PC-3 (cell line): Measurements from ENCODE around the gene TCP11. TPM values are rescaled to one million over a fixed set of nuclear protein-coding genes. Genes with fewer than 3 reads are reported as not detected.

Experiments
- ATAC-seq: fragments of 200-7000 bp; cut with Tn5 transposase; 2 replicates; pipeline ENCODE4 v1.9.1; 2020; ENCODE audit warnings: mild to moderate bottlenecking, moderate library complexity
- BruUV-seq: library from RNA; stranded (reverse); fragments of 400-500 nt; replicated peaks from 2 replicates; lab custom pipeline; 2021; lab: Mats Ljungman, UMichigan
- CTCF ChIA-PET: fragments of 300-600 bp; sonication (Branson Sonifier 250); formaldehyde crosslinking; loops from one replicate; lab custom pipeline; 2022; ENCODE audit warnings: antibody characterized with exemption; lab: Charles Lee
- POLR2A ChIA-PET: fragments of 300-600 bp; sonication (Branson Sonifier 250); formaldehyde crosslinking; loops from one replicate; lab custom pipeline; 2022; ENCODE audit warnings: antibody characterized with exemption; ENCODE audit not compliant: unreplicated experiment; lab: Charles Lee
- DNase-seq: peaks from one replicate; pipeline ENCODE4 v3.0.0-alpha.2; 2015
- H2AFZ ChIP-seq: fragments of 300-600 bp; sonication (generic); 2 replicates; pipeline ENCODE4 v1.6.0; 2016; ENCODE audit warnings: antibody characterized with exemption, low read length
- H3F3A ChIP-seq: fragments of 300-600 bp; sonication (generic); one replicate; pipeline ENCODE4 v1.6.0; 2017; ENCODE audit warnings: antibody characterized with exemption, low read length, control low read depth, mild to moderate bottlenecking; ENCODE audit not compliant: unreplicated experiment
- H3K27ac ChIP-seq: fragments of 300-600 bp; sonication (generic); 2 replicates; pipeline ENCODE4 v1.5.1; 2016; ENCODE audit warnings: mild to moderate bottlenecking, low read length
- H3K27me3 ChIP-seq: fragments of 300-600 bp; sonication (generic); 2 replicates; pipeline ENCODE4 v1.6.1; 2016; ENCODE audit warnings: low read length, mixed read lengths
- H3K36me3 ChIP-seq: fragments of 300-600 bp; sonication (generic); 2 replicates; pipeline ENCODE4 v1.6.1; 2016; ENCODE audit warnings: low read depth, mixed run types, low read length, mixed read lengths
- H3K4me1 ChIP-seq: fragments of 300-600 bp; sonication (generic); 2 replicates; pipeline ENCODE4 v1.5.1; 2016; ENCODE audit warnings: low read length; ENCODE audit not compliant: insufficient read depth
- H3K4me2 ChIP-seq: fragments of 300-600 bp; sonication (generic); 2 replicates; pipeline ENCODE4 v1.6.0; 2016; ENCODE audit warnings: low read length
- H3K4me3 ChIP-seq: fragments of 300-600 bp; sonication (generic); 2 replicates; pipeline ENCODE4 v1.5.1; 2016; ENCODE audit warnings: mild to moderate bottlenecking, low read length, mixed read lengths
- H3K79me2 ChIP-seq: fragments of 300-600 bp; sonication (generic); 2 replicates; pipeline ENCODE4 v1.6.1; 2017; ENCODE audit warnings: low read length, mixed read lengths
- H3K9ac ChIP-seq: fragments of 300-600 bp; sonication (generic); 2 replicates; pipeline ENCODE4 v1.6.0; 2016; ENCODE audit warnings: mild to moderate bottlenecking, low read length
- H3K9me2 ChIP-seq: fragments of 300-600 bp; sonication (generic); replicated peaks from 2 replicates; pipeline ENCODE4 v1.6.1; 2016; ENCODE audit warnings: mixed run types, low read length, mixed read lengths
- H3K9me3 ChIP-seq: fragments of 300-600 bp; sonication (generic); 2 replicates; pipeline ENCODE4 v1.6.1; 2016; ENCODE audit warnings: low read length, mixed read lengths
- H4K20me1 ChIP-seq: fragments of 300-600 bp; sonication (generic); 2 replicates; pipeline ENCODE4 v1.6.1; 2016; ENCODE audit warnings: low read length, mixed read lengths
- EZH2 ChIP-seq: fragments of 300-600 bp; sonication (generic); IDR thresholded peaks from one replicate; pipeline ENCODE4 v1.6.1; 2017; ENCODE audit warnings: antibody characterized with exemption, mild to moderate bottlenecking, low read length; ENCODE audit not compliant: unreplicated experiment
- EZH2phosphoT487 ChIP-seq: fragments of 300-600 bp; sonication (generic); IDR thresholded peaks from 2 replicates; pipeline ENCODE4 v1.6.1; 2018; ENCODE audit warnings: mild to moderate bottlenecking, antibody characterized with exemption, low read length, borderline replicate concordance
- intact Hi-C: fragments of 100-400 bp; cut with micrococcal nuclease; formaldehyde crosslinking; loops from 2 replicates; pipeline ENCODE4 v1.9.0; 2023
- total RNA-seq: library from RNA; depleted of rRNA; stranded (reverse); fragments of >200 nt; gene quantifications from 2 replicates; pipeline ENCODE4 v1.2.3, GENCODE V29; 2014
- TF ChIP-seq, protein P1 (sequence below): fragments of 300-600 bp; sonication (generic); conservative IDR thresholded peaks from 2 replicates; pipeline ENCODE4 v1.5.1; 2017; ENCODE audit warnings: antibody characterized with exemption, low read depth, mild to moderate bottlenecking, low read length

Gene TCP11
- total RNA-seq, 1 experiment from 2014 or later: 1.3 TPM

DNA sequence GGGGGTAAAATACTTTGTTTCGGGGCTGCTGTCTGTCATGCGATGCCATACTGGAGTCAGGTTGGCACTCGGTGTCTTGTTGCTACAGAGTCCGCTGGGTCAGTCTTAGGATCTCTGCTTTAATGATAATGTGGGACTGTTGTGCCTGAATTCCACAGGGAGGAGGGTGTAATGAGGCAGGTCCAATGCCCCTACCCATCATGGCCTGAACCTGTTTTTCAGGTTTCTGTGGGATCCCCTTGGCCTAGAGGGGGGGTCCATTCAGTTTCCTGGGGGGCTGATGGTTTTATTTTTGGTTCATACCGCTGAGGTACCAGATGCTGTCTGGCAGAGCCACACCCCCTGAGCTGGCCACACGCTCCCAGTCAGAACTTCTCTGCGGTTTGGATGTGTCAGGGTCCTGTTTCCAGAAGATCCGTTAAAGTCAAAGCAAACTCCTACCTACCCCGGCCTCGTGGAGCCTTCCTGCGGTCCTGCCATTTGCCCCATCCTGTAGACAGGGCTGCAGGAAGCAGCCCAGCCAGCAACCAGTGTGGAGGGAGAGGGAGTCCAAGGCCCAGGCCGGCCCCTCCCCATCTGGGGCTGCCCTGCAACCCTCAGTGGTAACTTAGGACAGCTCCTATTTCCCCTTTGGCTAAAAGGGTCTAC, 69.7 kb downstream of the TCP11 start:
- BruUV-seq: no TSS peak
- Histone ChIP-seq H3K27me3 (no peaks in the 10 kb centered on the region), H3K36me3 (no peaks in the 10 kb centered on the region), H3K4me1 (no peaks in the 10 kb centered on the region), H3K9me3 (no peaks in the 10 kb centered on the region), H3F3A (no peaks in the 10 kb centered on the region), H4K20me1 (no peaks in the 10 kb centered on the region), H3K4me3 (no peak overlapping the region), H2AFZ (no peak overlapping the region), H3K9ac (no peak overlapping the region), H3K9me2 (no peaks in the 10 kb centered on the region), H3K27ac (no peak overlapping the region), H3K79me2 (no peaks in the 10 kb centered on the region), H3K4me2 (no peak overlapping the region)
- TF ChIP-seq EZH2 (no peak), EZH2phosphoT487 (no peak)
- TF ChIP-seq, protein P1, sequence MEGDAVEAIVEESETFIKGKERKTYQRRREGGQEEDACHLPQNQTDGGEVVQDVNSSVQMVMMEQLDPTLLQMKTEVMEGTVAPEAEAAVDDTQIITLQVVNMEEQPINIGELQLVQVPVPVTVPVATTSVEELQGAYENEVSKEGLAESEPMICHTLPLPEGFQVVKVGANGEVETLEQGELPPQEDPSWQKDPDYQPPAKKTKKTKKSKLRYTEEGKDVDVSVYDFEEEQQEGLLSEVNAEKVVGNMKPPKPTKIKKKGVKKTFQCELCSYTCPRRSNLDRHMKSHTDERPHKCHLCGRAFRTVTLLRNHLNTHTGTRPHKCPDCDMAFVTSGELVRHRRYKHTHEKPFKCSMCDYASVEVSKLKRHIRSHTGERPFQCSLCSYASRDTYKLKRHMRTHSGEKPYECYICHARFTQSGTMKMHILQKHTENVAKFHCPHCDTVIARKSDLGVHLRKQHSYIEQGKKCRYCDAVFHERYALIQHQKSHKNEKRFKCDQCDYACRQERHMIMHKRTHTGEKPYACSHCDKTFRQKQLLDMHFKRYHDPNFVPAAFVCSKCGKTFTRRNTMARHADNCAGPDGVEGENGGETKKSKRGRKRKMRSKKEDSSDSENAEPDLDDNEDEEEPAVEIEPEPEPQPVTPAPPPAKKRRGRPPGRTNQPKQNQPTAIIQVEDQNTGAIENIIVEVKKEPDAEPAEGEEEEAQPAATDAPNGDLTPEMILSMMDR: no peak
- ChIA-PET POLR2A (no interaction called here), CTCF (no interaction called here)
- DNase-seq: no peak
- ATAC-seq: no peak
- intact Hi-C loops: no loop called here

DNA sequence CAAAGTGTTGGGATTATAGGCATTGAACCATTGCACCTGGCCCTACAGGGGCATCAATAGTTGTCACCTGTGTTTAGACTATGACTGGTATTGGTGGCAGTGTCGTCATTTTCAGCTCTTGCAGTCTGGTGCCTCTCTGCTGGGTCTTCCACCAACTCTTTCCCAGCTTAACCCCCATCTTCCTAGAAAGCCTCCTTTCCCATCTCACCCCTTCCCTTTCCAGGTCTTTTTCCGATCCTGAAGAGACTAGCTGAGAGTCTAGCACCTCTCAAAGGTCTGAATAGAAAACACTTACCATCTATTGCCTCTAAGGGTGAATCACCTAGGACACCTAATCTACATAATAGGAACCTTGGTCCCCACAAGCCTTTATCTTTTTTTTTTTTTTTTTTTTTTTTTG, 71.0 kb downstream of the TCP11 start:
- no TSS peak for BruUV-seq
- Histone ChIP-seq H3K4me2 (no peak overlapping the region), H3K27ac (no peak overlapping the region), H3F3A (no peaks in the 10 kb centered on the region), H2AFZ (no peak overlapping the region), H3K9ac (no peak overlapping the region), H3K9me2 (no peaks in the 10 kb centered on the region), H4K20me1 (no peaks in the 10 kb centered on the region), H3K4me3 (no peak overlapping the region), H3K27me3 (no peaks in the 10 kb centered on the region), H3K4me1 (no peaks in the 10 kb centered on the region), H3K9me3 (no peaks in the 10 kb centered on the region), H3K79me2 (no peaks in the 10 kb centered on the region), H3K36me3 (no peaks in the 10 kb centered on the region)
- no peak for DNase-seq
- no peak for ATAC-seq
- ChIA-PET CTCF (interaction anchor here (0.6 kb wide), 1 partner anchor 10 kb away, joined by 3 read pairs; no protein-coding TSS in a partner anchor), POLR2A (no interaction called here)
- TF ChIP-seq EZH2 (no peak), EZH2phosphoT487 (no peak)
- TF ChIP-seq, protein P1: no peak
- intact Hi-C loops: no loop called here

DNA sequence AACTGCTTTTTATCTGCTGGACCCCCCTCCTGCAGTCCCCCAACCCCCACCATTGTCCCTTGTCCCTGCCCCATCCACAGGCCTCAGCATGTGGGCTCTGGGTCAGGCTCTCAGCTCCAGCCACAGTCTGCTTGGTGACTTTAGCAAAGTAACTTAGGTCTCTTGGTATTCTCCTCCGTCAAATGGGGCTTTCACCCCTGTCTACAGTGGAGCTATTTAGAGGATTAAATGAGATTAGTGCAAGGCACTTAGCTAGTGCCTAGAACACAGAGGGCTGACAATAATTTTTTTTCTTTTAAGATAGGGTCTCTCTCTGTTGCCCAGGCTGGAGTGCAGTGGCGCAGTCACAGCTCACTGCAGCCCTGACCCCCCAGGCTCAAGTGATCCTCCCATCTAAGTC, 71.9 kb downstream of the TCP11 start:
- TF ChIP-seq EZH2 (no peak), EZH2phosphoT487 (no peak)
- intact Hi-C loops: no loop called here
- H3K4me1 ChIP-seq: no peaks in the 10 kb centered on the region
- H3K36me3 ChIP-seq: no peaks in the 10 kb centered on the region
- ChIA-PET CTCF (no interaction called here), POLR2A (no interaction called here)
- H3K27ac ChIP-seq: no peak overlapping the region
- H2AFZ ChIP-seq: no peak overlapping the region
- H3K4me2 ChIP-seq: no peak overlapping the region
- no peaks in the 10 kb centered on the region for H3K79me2 ChIP-seq
- H3K4me3 ChIP-seq: no peak overlapping the region
- no peaks in the 10 kb centered on the region for H3K27me3 ChIP-seq
- no peaks in the 10 kb centered on the region for H4K20me1 ChIP-seq
- no peak for ATAC-seq
- H3K9me2 ChIP-seq: no peaks in the 10 kb centered on the region
- no peak overlapping the region for H3K9ac ChIP-seq
- no TSS peak for BruUV-seq
- H3F3A ChIP-seq: no peaks in the 10 kb centered on the region
- no peaks in the 10 kb centered on the region for H3K9me3 ChIP-seq
- DNase-seq: no peak
